ENCODE data around the gene LENG9. TPM values are rescaled to one million over a fixed set of nuclear protein-coding genes. Genes with fewer than 3 reads are reported as not detected.

The LENG9 gene
- total and polyA plus RNA-seq, 2 of the 13 experiments (the other 11 are each of a cell fraction or from before 2014, with no cell fraction given): 0.75 to 2.9 TPM

GRCh38 chr19:54464630-54465425, 1.2 kb upstream of the LENG9 start (continued):
- TF ChIP-seq GRHL1 (CRISPR knock-in tag; conservative IDR thresholded peaks at IDR 0.05) (no peak), ZNF234 (CRISPR knock-in tag; conservative IDR thresholded peaks at IDR 0.05) (no peak), ZNF709 (CRISPR knock-in tag; IDR thresholded peaks at IDR 0.05) (no peak), ZSCAN21 (CRISPR knock-in tag; IDR thresholded peaks at IDR 0.05; ENCODE audit: borderline replicate concordance) (no peak), ARHGAP35 (CRISPR knock-in tag; IDR thresholded peaks at IDR 0.05; ENCODE audit: borderline replicate concordance) (no peak), IRF2 (CRISPR knock-in tag; IDR thresholded peaks at IDR 0.05) (peak; percentile 25; the same call in 1 of the 2 replicates), TFE3 (CRISPR knock-in tag; IDR thresholded peaks at IDR 0.05) (no peak), PRMT3 (CRISPR knock-in tag; IDR thresholded peaks at IDR 0.05; ENCODE audit: borderline replicate concordance, low read depth) (no peak), RFXANK (CRISPR knock-in tag; IDR thresholded peaks at IDR 0.05) (no peak), TFDP2 (CRISPR knock-in tag; IDR thresholded peaks at IDR 0.05) (no peak), ZNF383 (CRISPR knock-in tag; IDR thresholded peaks at IDR 0.05; ENCODE audit: borderline replicate concordance) (no peak), ZFP82 (CRISPR knock-in tag; IDR thresholded peaks at IDR 0.05; ENCODE audit: borderline replicate concordance) (no peak)
- TF ChIP-seq, protein P1, sequence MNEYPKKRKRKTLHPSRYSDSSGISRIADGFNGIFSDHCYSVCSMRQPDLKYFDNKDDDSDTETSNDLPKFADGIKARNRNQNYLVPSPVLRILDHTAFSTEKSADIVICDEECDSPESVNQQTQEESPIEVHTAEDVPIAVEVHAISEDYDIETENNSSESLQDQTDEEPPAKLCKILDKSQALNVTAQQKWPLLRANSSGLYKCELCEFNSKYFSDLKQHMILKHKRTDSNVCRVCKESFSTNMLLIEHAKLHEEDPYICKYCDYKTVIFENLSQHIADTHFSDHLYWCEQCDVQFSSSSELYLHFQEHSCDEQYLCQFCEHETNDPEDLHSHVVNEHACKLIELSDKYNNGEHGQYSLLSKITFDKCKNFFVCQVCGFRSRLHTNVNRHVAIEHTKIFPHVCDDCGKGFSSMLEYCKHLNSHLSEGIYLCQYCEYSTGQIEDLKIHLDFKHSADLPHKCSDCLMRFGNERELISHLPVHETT (CRISPR knock-in tag; conservative IDR thresholded peaks at IDR 0.05): no peak
- TF ChIP-seq, protein P2, sequence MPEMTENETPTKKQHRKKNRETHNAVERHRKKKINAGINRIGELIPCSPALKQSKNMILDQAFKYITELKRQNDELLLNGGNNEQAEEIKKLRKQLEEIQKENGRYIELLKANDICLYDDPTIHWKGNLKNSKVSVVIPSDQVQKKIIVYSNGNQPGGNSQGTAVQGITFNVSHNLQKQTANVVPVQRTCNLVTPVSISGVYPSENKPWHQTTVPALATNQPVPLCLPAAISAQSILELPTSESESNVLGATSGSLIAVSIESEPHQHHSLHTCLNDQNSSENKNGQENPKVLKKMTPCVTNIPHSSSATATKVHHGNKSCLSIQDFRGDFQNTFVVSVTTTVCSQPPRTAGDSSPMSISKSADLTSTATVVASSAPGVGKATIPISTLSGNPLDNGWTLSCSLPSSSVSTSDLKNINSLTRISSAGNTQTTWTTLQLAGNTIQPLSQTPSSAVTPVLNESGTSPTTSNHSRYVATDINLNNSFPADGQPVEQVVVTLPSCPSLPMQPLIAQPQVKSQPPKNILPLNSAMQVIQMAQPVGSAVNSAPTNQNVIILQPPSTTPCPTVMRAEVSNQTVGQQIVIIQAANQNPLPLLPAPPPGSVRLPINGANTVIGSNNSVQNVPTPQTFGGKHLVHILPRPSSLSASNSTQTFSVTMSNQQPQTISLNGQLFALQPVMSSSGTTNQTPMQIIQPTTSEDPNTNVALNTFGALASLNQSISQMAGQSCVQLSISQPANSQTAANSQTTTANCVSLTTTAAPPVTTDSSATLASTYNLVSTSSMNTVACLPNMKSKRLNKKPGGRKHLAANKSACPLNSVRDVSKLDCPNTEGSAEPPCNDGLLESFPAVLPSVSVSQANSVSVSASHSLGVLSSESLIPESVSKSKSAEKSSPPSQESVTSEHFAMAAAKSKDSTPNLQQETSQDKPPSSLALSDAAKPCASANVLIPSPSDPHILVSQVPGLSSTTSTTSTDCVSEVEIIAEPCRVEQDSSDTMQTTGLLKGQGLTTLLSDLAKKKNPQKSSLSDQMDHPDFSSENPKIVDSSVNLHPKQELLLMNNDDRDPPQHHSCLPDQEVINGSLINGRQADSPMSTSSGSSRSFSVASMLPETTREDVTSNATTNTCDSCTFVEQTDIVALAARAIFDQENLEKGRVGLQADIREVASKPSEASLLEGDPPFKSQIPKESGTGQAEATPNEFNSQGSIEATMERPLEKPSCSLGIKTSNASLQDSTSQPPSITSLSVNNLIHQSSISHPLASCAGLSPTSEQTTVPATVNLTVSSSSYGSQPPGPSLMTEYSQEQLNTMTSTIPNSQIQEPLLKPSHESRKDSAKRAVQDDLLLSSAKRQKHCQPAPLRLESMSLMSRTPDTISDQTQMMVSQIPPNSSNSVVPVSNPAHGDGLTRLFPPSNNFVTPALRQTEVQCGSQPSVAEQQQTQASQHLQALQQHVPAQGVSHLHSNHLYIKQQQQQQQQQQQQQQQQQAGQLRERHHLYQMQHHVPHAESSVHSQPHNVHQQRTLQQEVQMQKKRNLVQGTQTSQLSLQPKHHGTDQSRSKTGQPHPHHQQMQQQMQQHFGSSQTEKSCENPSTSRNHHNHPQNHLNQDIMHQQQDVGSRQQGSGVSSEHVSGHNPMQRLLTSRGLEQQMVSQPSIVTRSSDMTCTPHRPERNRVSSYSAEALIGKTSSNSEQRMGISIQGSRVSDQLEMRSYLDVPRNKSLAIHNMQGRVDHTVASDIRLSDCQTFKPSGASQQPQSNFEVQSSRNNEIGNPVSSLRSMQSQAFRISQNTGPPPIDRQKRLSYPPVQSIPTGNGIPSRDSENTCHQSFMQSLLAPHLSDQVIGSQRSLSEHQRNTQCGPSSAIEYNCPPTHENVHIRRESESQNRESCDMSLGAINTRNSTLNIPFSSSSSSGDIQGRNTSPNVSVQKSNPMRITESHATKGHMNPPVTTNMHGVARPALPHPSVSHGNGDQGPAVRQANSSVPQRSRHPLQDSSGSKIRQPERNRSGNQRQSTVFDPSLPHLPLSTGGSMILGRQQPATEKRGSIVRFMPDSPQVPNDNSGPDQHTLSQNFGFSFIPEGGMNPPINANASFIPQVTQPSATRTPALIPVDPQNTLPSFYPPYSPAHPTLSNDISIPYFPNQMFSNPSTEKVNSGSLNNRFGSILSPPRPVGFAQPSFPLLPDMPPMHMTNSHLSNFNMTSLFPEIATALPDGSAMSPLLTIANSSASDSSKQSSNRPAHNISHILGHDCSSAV (CRISPR knock-in tag; IDR thresholded peaks at IDR 0.05; ENCODE audit: borderline replicate concordance): no peak

All from HepG2 (cell line).